SK-N-MC (cell line): ENCODE data around the gene GPATCH4.

ENCODE experiments used
- EZH2 ChIP-seq: fragments of 200-600 bp; sonication (generic); IDR thresholded peaks from one replicate; pipeline ENCODE4 v1.6.1; 2017; ENCODE audit warnings: antibody characterized with exemption
- POLR2AphosphoS5 ChIP-seq: IDR thresholded peaks from 2 replicates; pipeline ENCODE4 v1.6.1; 2012; ENCODE audit warnings: mild to moderate bottlenecking, low read depth, low read length, borderline replicate concordance

- TF ChIP-seq EZH2 = no peak
- TF ChIP-seq POLR2AphosphoS5 = no peak
Measured at GRCh38 chr1:156624814-156625435, 23.6 kb upstream of the GPATCH4 start.
